Measurements from ENCODE around the gene NKPD1.

NKPD1 gene

GRCh38 chr19:45152504-45153338 lies 8.1 kb downstream of the NKPD1 start:
- DNase-seq = peak; percentile 73

- no peak for DNase-seq
These were observed 8.8 kb downstream of the NKPD1 start for GRCh38 chr19:45151821-45152503.

GRCh38 chr19:45151320-45151719 lies 9.5 kb downstream of the NKPD1 start:
- DNase-seq = no peak

- no peak for DNase-seq
These were observed 10.0 kb downstream of the NKPD1 start for GRCh38 chr19:45150751-45151281.

GRCh38 chr19:45150180-45150579 lies 10.6 kb downstream of the NKPD1 start:
- no peak for DNase-seq

- DNase-seq = no peak
These were observed 11.7 kb downstream of the NKPD1 start for GRCh38 chr19:45149129-45149528.

GRCh38 chr19:45147835-45148676 lies 12.7 kb downstream of the NKPD1 start:
- DNase-seq = no peak

- DNase-seq = no peak
These were observed 14.0 kb downstream of the NKPD1 start for GRCh38 chr19:45146741-45147205.

GRCh38 chr19:45146251-45146650 lies 14.5 kb downstream of the NKPD1 start:
- DNase-seq = no peak

GRCh38 chr19:45145270-45146189 lies 15.3 kb downstream of the NKPD1 start:
- DNase-seq = no peak

GRCh38 chr19:45144431-45145269 lies 16.1 kb downstream of the NKPD1 start:
- no peak for DNase-seq

- DNase-seq = no peak
These were observed 18.1 kb downstream of the NKPD1 start for GRCh38 chr19:45142726-45143110.

- no peak for DNase-seq
These were observed 18.6 kb downstream of the NKPD1 start for GRCh38 chr19:45142016-45142725.

- DNase-seq = no peak
These were observed 19.4 kb downstream of the NKPD1 start for GRCh38 chr19:45141203-45141900.

GRCh38 chr19:45140533-45140932 lies 20.2 kb downstream of the NKPD1 start:
- DNase-seq = no peak

GRCh38 chr19:45140144-45140503 lies 20.7 kb downstream of the NKPD1 start:
- no peak for DNase-seq

- DNase-seq = no peak
These were observed 21.3 kb downstream of the NKPD1 start for GRCh38 chr19:45139286-45140143.

GRCh38 chr19:45138303-45138751 lies 22.5 kb downstream of the NKPD1 start:
- no peak for DNase-seq
